HEK293 (cell line): ENCODE data around the gene LAG3.
A peak's percentile ranks its signal among the peaks of the same experiment; 100 is the strongest.

Experiments
- CTCF ChIP-seq: fragments of 450-650 bp; formaldehyde crosslinking; IDR thresholded peaks from 2 replicates; pipeline ENCODE4 v1.5.1; 2016; ENCODE audit warnings: missing biosample characterization, missing genetic modification characterization
- GLI2 ChIP-seq: fragments of 450-650 bp; formaldehyde crosslinking; IDR thresholded peaks from 2 replicates; pipeline ENCODE4; 2017; ENCODE audit warnings: missing biosample characterization, missing genetic modification characterization, low read depth, borderline replicate concordance
- HOXA7 ChIP-seq: sonication (generic); formaldehyde crosslinking; IDR thresholded peaks from 2 replicates; pipeline ENCODE4 v1.8.1; 2022; ENCODE audit warnings: missing genetic modification reagents, borderline replicate concordance
- PRDM1 ChIP-seq: fragments of 450-650 bp; formaldehyde crosslinking; IDR thresholded peaks from 2 replicates; pipeline ENCODE4; 2016; ENCODE audit warnings: missing biosample characterization, missing genetic modification characterization
- SCRT1 ChIP-seq: fragments of 450-650 bp; formaldehyde crosslinking; IDR thresholded peaks from 2 replicates; pipeline ENCODE4 v1.5.1; 2016; ENCODE audit warnings: missing biosample characterization, missing genetic modification characterization, borderline replicate concordance
- TSHZ1 ChIP-seq: fragments of 450-650 bp; formaldehyde crosslinking; IDR thresholded peaks from 2 replicates; pipeline ENCODE4 v1.5.1; 2016; ENCODE audit warnings: missing biosample characterization, missing genetic modification characterization, borderline replicate concordance
- ZBTB7A ChIP-seq: fragments of 450-650 bp; formaldehyde crosslinking; IDR thresholded peaks from 2 replicates; pipeline ENCODE4 v1.5.1; 2016; ENCODE audit warnings: low read depth, missing biosample characterization, missing genetic modification characterization
- ZNF114 ChIP-seq: fragments of 450-650 bp; formaldehyde crosslinking; IDR thresholded peaks from 2 replicates; pipeline ENCODE4 v1.5.0; 2017; ENCODE audit warnings: missing biosample characterization, missing genetic modification characterization
- ZNF174 ChIP-seq: fragments of 450-650 bp; formaldehyde crosslinking; IDR thresholded peaks from 2 replicates; pipeline ENCODE4 v1.5.0; 2017; ENCODE audit warnings: missing biosample characterization, mild to moderate bottlenecking, missing genetic modification characterization
- ZNF202 ChIP-seq: fragments of 450-650 bp; formaldehyde crosslinking; IDR thresholded peaks from 2 replicates; pipeline ENCODE4 v1.5.1; 2016; ENCODE audit warnings: missing biosample characterization, missing genetic modification characterization, borderline replicate concordance
- ZNF24 ChIP-seq: fragments of 450-650 bp; formaldehyde crosslinking; IDR thresholded peaks from 2 replicates; pipeline ENCODE4 v1.5.1; 2016; ENCODE audit warnings: missing biosample characterization, missing genetic modification characterization
- ZNF26 ChIP-seq: fragments of 450-650 bp; formaldehyde crosslinking; IDR thresholded peaks from 2 replicates; pipeline ENCODE4 v1.5.1; 2016; ENCODE audit warnings: missing biosample characterization, missing genetic modification characterization
- ZNF280C ChIP-seq: fragments of 450-650 bp; formaldehyde crosslinking; IDR thresholded peaks from 2 replicates; pipeline ENCODE4 v1.5.1; 2016; ENCODE audit warnings: missing biosample characterization, missing genetic modification characterization
- ZNF280D ChIP-seq: fragments of 450-650 bp; formaldehyde crosslinking; IDR thresholded peaks from 2 replicates; pipeline ENCODE4 v1.5.1; 2016; ENCODE audit warnings: missing biosample characterization, missing genetic modification characterization
- ZNF555 ChIP-seq: fragments of 450-650 bp; formaldehyde crosslinking; conservative IDR thresholded peaks from 2 replicates; pipeline ENCODE4 v1.5.1; 2017; ENCODE audit warnings: missing biosample characterization, mild to moderate bottlenecking, missing genetic modification characterization, inconsistent platforms
- ZNF571 ChIP-seq: fragments of 450-650 bp; formaldehyde crosslinking; IDR thresholded peaks from 2 replicates; pipeline ENCODE4 v1.5.0; 2017; ENCODE audit warnings: missing biosample characterization, missing genetic modification characterization
- ZNF645 ChIP-seq: fragments of 450-650 bp; formaldehyde crosslinking; IDR thresholded peaks from 2 replicates; pipeline ENCODE4; 2016; ENCODE audit warnings: missing biosample characterization, missing genetic modification characterization
- TF ChIP-seq, protein P1 (sequence below): fragments of 450-650 bp; formaldehyde crosslinking; IDR thresholded peaks from 2 replicates; pipeline ENCODE4 v1.5.1; 2017; ENCODE audit warnings: missing biosample characterization, mild to moderate bottlenecking, missing genetic modification characterization, moderate library complexity
- TF ChIP-seq, protein P2 (sequence below): fragments of 450-650 bp; formaldehyde crosslinking; IDR thresholded peaks from 2 replicates; pipeline ENCODE4 v1.5.1; 2016; ENCODE audit warnings: missing biosample characterization, missing genetic modification characterization

The LAG3 gene

DNA sequence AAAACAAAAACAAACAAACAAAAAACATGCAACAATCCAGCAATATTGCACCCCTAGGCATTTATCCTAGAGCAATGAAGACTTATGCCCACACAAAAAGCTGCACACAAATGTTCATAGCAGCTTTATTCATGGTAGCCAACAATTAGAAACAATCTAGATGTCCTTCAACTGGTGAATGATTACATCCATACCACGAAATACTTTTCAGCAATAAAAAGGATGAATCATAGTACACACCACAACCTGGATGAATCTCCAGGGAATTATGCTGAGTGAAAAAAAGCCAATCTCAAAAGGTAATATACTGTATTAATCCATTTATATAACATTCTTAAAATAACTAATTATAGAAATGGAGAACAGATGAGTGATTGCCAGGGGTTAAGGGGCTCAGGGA is 34.9 kb downstream of the LAG3 start (continued):
- TF ChIP-seq ZNF280C (tag by site-specific recombination) (no peak), GLI2 (tag by site-specific recombination) (no peak), SCRT1 (tag by site-specific recombination) (no peak), ZNF26 (tag by site-specific recombination) (no peak), ZNF202 (tag by site-specific recombination) (no peak), ZNF24 (tag by site-specific recombination) (no peak), ZNF555 (no peak), ZNF645 (tag by site-specific recombination) (no peak), CTCF (tag by site-specific recombination) (no peak), ZNF280D (no peak), ZNF114 (tag by site-specific recombination) (no peak), PRDM1 (tag by site-specific recombination) (no peak), ZNF571 (tag by site-specific recombination) (no peak), ZBTB7A (tag by site-specific recombination) (no peak), HOXA7 (no peak), TSHZ1 (tag by site-specific recombination) (no peak), ZNF174 (tag by site-specific recombination) (no peak)
- TF ChIP-seq, protein P1, sequence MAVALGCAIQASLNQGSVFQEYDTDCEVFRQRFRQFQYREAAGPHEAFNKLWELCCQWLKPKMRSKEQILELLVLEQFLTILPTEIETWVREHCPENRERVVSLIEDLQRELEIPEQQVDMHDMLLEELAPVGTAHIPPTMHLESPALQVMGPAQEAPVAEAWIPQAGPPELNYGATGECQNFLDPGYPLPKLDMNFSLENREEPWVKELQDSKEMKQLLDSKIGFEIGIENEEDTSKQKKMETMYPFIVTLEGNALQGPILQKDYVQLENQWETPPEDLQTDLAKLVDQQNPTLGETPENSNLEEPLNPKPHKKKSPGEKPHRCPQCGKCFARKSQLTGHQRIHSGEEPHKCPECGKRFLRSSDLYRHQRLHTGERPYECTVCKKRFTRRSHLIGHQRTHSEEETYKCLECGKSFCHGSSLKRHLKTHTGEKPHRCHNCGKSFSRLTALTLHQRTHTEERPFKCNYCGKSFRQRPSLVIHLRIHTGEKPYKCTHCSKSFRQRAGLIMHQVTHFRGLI (tag by site-specific recombination) = no peak
- TF ChIP-seq, protein P2, sequence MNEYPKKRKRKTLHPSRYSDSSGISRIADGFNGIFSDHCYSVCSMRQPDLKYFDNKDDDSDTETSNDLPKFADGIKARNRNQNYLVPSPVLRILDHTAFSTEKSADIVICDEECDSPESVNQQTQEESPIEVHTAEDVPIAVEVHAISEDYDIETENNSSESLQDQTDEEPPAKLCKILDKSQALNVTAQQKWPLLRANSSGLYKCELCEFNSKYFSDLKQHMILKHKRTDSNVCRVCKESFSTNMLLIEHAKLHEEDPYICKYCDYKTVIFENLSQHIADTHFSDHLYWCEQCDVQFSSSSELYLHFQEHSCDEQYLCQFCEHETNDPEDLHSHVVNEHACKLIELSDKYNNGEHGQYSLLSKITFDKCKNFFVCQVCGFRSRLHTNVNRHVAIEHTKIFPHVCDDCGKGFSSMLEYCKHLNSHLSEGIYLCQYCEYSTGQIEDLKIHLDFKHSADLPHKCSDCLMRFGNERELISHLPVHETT (tag by site-specific recombination) = 0 out of 2 replicates have a peak, but pooled peaks have one; percentile 25
